Measurements from ENCODE around the gene GDPD5.

GDPD5 gene

DNA sequence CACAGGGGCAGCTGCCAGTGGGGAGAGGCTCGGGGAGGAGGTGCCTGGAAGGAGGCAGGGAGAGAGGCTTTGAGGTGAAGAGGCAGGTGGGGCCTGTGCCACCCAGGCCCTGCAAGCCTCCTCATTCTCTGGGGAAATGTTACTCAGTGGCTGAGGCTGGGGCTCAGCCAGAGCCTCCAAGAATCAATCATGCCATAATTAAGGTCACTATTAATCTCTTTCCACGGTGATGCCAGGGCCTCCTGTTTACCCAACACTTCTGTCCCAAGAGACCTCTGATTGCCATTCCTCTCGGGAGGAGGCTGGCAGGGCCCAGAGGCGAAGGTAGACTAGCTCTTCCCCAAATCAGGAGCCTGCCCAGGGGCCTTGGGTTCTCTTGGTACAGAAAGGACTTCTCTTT, 38.4 kb downstream of the GDPD5 start:
- no peak for DNase-seq

DNA sequence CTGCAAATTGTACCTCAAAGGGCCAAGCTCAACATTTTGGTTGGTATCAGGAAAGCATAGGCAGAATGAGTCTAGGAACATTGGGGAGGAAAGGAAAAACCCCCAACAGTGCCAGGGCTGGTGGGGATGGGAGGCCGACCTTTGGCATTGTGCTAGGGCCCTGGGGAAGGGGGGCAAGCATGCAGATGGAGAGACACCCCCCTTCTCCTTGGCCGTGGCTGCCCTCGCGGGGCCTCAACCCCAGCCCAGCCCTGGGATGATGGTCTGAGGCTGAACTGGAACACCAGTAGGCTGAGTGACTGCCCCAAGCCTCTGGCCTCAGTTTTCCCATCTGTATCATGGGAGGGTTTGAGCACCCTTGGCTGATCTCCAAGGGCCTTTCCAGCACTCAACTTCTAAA, 40.0 kb downstream of the GDPD5 start:
- no peak for DNase-seq

DNA sequence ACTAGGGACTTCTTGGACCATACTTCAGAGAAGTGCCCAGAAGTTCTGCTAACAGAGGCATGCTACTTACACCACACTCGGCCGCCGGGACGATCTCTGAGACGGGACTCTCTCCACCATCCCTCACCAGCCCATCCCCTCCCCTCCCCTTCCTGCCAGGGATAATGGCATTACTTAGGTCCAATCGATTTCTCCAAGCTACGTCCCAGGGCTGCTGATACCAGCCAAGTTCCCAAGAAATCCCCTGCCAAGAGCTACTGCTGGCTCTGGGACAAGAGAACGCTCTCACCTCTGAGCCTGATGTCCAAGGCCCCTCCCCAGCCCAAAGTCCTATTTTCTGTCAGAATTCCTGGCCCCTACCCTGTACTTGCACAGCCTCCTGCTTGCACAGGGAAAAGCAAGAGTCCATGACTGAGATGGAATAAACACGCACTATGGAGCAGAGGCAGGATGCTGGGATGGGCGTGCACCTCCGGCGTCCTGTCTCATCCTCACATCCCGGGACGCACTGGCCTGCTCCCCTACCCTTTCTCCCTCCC, 42.7 kb downstream of the GDPD5 start:
- no peak for DNase-seq

DNA sequence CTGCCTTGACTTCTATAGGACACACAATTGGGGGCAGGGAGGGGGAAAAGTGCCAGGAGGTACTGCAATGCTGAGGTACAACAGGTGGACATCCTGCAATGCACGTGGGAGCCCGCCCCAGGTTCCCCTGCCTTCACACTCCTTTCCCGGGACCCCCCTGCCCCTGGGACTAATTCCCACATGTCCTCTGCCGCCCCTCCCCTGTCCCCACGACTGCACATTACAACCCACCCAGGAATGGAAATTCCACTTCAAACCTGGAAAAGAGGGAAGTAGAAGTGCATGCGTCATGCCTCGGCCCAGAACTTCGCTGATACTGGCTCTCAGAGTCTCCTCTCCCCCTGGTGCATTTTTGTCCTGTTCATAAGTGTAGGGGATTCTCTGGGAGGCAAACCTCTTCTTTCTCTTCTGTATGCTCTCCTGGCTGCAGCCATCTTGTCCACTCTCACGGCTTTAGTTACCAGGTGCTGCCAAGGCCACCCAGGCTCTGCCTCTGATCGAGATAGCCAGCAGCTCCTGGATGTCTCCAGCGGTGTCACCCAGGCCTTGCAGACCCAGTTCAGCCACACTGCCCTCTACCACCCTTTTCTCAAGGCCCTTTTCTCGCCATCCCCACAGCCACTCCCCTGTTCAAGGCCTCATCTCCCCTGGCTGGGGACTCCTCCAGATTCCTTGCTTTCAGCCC, 43.7 kb downstream of the GDPD5 start:
- DNase-seq: no peak

DNA sequence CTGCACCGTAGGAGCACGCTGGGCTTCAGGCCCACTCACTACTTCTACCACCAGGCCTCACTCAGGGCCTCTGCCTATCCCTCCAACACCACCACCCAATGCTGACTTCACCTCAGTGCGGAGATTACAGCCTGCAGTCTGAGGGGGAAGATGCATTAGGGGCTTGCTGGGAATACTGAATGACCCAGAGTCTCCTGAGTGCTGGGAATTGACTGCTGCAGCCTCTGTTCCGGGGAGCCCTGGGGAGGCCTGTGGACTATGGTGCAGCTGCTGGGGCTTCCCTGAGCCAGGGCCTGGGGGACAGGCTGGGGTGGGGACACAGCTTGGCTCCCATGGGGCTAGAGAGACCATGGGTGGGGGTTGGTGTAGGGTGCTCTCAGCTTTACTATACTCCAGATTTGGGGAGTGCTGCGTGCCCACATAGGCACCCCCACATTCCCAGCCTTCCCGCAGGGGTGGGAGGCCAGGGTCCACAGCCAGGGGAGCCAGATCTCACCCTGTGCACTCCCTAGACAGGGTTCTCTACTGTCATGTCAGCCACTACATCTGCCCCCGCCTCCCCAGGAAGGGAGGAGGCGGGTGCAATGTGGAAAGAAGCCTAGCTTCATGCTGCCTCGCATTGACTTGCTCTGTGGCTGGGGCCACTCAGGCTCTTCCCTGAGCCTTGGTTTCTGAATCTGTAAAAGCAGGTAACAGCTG, 44.4 kb downstream of the GDPD5 start:
- no peak for DNase-seq

DNA sequence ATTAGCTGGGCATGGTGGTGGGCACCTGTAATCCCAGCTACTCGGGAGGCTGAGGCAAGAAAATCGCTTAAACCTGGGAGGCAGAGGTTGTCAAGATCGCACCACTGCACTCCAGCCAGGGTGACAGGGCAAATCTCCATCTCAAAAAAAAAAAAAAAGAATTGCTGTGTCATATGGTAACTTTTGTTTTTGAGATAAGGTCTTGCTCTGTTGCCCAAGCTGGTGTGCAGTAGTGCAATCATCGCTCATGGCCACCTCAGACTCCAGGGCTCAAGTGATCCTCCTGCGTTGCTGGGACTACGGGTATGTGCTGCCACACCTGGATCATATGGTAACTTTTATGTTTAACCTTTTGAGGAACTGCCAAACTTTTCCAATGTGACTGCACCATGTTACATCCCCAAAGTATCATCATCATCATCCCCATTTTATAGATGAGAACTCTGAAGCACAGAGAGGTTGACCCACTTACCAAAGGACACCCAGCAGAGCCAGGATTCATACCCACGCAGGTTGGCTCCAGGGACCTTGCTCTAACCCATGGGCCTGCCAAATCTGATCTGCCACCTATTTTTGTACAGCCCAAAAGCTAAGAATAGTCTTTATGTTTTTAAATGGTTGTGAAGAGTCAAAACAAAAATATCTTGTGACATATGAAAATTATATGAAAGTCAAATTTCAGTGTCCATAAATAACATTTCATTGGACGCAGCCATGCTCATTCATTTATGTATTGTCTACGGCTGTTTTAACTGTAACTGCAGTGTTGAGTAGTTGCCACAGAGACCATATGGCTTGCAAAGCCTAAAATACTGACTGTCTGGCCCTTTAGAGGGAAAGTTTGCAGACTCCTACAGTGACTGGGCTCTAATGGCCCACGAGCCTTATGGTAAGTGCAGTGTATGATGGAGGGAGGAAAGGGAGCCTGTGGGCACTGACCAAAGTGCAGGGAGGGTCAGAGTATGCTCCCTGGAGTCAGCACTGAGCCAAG, 45.3 kb downstream of the GDPD5 start:
- DNase-seq: no peak

DNA sequence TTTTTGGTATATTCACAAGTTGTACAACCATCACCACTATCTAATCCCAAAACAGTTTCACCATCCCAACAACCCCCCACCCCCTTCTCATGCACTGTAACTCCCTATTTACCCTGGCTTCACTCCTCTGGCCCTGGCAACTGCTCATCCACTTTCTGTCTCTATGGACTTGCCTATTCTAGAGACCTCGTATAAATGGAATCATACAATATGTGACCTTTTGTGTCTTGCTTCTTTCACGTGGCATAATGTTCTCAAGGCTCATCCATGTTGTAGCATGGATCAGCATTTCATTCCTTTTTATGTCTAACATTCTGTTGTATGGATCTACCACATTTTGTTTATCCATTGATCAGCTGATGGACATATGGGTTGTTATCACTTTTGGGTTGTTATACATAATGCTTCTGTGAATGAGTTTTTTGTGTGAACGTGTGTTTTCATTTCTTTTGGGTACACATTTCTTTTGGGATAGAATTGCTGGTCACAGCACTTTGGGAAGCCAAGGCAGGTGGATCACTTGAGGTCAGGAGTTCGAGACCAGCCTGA, 46.1 kb downstream of the GDPD5 start:
- DNase-seq: no peak

DNA sequence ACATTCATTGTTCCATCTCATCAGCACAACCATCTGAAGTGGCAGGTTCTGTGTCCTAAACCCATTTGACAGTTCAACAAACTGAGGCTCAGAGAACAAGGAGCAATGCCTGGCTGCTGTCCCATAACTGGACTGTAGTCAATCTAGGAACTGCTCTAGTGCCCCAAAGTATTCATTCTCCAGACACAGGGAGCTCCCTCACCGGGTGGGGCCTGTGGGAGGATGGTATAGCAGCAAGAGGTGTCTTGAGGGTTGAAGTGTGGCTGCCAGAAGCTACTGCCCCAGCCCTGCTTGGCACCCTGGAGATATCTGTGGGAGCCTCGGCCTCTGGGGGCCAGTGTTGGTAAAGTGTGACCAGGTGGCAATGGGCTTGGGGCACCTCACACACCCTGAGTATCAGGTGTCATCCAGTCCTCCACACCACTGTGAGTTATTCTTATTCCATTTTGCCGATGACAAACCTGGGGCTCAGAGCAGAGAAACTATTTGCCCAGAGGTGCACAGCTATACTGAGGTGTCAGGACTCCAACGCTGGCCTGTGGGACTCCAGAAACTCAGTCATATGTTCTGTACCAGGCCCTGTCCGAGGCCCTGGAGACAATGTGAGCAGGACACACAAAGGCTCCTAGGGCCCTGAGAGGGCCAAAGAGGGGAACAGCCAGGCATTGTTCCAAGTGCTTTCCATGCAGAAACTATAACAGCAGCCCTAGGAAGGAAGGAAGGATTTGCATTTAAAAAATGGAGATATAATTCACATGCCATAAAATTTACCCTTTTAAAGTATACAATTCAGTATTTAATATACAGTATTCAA, 46.8 kb downstream of the GDPD5 start:
- DNase-seq: no peak

DNA sequence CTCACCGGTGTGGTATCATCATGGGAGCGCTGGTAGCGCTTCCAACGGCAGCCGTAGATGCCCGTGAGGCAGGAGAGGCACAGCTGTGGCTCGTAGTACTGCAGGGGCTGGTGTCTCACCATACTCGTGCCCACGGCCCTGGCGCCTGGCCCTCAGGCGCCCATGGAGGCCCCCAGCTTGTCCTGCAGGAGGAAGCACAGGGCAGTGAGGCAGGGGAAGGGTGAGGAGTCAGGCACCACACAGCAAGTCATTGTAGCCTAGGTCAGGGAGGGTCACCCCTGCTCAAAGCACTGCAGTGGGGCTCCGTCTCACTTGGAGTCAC, 48.2 kb downstream of the GDPD5 start:
- no peak for DNase-seq

DNA sequence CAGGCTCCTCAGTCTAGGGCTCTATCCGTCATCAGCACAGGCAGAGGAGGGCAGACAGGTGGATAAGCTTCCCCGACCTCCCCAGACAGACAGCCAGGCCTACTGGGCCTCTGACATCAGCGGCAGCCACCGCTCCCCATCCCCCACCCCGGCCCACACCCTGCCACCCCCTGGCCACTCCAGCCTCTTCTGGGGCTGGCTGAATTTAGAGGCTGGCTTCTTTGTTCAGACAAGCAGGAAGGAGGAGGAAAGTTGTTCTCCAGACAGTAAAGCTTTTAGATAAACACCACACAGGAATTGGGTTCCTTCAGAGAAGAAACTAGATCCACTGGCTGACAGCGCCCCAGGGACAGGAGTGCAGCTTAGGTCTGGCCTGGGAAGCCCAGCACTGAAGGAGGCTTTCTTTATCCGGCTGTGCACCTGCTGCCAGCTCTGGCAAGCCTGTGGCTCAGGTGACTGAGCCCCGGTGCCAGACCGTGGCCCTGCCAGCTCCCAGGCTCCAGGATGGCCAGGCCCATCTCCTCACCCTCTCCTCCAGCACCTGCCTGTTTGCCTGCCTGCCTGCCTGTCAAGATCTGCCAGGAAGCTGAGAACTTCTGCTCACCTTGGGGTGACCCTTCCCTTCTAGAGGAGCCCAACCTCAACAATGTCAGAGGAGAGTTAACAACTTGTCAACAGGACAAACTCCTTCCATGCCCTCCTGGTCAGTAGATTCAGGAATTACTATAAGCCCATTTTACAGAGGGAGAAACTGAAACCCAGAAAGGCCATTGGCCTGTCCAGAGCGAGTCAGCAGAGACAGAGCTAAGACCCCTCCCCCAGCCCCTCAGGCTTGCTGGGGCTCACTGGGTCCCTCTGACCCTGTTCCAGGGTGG, 48.8 kb downstream of the GDPD5 start:
- DNase-seq: no peak

DNA sequence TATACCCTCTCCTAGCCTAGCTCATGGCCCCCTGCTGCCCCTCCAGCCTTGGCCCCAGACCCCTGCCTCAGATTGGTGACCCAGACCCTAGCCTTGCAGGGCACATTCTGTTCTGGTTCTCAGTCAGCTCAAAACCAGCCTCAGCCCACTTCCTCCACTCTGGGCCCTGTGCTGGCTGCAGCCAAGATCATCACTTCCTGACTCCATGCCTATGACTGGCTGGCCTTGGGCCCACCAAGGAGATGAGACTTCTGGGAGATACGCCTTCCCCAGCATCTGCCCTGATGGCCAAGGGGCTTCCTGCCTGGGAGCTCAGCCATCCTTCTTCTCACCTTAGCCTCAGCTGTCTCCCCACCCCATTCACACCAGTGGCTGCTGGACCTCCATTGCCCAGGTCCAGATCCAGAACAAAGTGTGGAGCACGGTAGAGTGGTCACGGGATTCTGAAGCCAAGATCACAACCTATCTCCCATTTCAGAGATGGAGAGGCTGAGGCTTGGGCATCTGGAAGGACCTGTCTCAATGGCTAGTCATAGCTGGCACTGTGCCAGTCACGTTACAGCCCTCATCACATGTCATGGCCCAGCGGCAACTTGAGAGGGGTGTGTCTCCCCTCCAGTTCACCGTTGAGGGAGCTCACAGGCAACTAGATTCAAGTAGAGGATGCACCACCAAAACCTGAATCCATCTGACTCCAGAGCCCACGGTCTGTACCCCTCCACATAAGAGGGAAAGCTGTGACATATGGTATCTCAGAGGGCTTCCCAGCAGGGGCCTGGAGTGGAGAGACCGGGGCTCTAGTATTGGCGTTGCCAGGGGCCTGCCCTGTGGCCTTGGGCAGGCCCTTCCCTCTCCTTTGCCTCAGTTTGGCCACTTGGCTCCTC, 49.7 kb downstream of the GDPD5 start:
- DNase-seq: peak; percentile 6

DNA sequence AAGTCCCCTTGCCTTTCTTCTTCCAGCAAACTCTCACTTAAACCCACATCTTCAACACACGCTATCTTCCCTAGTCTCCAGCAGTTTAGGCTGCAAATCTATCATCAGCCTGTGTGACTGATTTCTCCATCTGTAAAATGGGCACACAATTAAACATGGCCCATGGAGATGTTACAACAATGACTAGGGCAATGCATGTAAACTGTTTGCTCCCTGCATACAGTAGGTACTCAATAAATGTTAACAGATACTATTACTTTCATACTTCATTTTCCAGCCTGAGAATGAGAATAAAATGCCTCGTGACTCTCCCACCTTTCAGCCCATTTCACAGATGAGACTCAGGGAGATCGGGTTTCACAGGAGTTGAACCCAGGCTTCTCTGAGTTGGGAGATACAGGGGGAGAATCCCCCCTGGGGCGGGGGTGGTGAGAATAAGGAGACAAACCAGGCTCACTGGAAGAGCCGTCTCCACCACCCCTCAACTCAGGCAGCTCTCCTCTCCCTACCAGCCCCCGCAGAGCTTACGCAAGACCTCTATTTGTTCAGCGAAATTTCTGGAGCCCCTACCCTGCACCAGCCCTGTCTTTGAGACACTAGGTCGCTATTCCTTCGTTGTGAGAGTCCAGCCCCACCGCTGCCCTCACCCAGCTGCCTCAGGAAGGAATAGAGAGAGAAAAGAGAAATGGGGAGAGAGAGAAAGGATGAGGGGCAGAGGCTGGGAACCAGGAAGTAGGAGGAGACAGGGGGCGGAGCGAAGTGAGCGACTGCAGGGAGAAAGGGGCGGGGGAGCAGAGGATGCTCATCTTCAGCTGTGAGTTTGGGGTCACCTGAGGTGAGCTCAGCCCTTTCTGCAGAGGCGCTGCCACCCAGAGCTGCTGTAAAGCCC, 50.6 kb downstream of the GDPD5 start:
- peak; percentile 60 for DNase-seq

DNA sequence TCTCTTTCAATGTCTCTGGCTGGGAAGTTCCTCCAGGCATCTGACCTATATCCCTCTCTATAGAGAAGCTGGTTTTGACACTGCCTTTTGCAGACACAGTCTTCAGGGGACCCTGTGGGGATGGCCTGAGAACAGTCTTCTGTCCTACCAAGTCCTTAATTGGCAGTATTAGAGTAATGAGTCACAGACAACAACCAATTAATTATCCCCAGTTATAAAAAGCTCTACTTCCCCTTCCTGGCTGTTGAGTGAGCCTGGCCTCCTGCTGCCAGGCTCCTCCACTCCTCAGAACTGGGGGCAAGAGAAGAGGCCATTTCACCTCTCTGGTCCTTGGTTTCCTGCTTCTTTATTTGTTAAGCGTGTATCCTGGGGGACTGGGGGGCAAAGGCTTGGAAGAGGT, 51.5 kb downstream of the GDPD5 start:
- DNase-seq: no peak

DNA sequence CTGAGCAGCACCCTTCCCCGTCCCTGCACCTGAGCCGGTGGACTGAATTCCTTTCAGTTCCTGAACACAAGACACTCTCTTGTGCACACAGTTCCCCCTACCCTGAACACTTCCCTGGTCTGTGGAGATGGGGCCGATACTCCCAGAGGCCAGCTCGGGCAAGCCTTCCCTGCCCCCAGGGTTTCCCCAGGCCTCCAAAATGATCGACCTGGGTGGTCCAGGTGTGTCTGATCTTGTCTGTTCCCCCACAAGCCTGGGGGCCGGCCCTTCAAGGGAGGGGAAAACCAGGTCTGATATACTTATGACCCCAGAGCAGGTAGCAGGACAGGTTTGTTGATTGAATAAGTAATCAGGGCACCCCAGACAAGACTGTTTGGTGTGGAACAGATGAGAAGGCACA, 52.1 kb downstream of the GDPD5 start:
- DNase-seq: no peak

DNA sequence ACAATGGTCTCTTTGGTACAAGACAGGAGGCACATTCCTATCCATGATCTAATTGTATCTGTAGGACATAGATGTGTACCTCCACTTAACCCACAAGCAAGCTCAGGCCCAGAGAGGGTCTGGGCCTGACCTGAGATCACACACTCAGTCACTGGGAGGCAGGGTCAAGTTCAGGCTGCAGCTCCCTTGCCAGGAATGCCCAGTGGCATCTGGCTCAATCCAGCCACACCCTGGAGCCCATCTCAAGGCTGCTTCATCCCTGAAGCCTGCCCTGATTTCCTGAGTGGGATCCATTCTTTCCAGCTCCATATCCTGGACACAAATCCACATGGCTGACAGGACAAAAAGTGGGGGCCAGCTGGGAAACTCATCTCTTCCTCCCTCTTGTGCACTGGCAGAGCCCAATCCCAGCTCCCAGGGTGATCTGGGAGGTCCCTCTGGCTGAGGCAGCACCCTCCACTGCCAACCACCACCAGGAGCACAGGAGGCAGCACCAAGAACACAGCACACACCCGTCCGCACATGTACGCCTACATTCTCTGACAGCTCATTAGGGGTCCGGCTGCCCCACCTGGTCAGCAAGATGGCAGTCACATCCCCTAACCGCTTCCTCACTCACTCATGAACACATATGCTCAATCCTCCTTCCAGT, 53.5 kb downstream of the GDPD5 start:
- DNase-seq: no peak

DNA sequence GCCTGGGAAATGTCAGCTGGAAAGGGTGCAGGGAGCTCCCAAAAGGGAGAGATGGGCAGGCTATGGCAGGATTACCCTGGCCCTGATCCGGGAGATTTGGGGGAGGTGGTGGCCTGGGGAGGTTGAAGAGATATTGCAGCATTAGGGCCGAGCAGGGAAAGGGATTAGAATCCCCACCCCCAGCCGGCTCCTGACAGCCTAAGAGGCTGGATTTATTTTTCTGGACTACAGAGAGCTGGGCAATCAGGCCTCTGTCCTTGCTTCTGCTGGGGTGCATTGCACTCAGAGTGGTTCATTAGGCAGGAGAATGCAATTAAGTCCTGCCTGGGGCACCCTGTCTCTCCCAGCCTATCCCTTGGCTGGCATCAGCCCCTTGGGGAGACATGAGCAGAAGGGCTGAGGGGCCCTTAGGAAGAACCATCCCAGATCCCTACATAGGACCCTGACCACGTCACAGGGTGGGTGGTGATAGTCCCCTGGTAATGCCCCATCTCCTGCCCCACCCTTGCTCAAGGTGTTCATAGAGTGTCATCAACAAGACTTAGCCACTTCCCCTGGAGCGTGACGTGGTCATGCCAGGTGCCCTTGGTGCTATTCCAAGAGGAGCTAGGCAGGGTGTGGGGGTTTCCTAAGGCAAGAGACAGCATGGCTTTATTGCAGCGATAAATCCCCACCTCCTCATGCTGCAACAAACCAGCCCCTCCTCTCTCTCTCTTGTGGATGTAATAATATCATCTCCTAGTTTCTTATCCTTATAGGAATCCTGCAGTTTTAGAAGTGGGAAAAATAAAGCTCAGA, 54.4 kb downstream of the GDPD5 start:
- no peak for DNase-seq

DNA sequence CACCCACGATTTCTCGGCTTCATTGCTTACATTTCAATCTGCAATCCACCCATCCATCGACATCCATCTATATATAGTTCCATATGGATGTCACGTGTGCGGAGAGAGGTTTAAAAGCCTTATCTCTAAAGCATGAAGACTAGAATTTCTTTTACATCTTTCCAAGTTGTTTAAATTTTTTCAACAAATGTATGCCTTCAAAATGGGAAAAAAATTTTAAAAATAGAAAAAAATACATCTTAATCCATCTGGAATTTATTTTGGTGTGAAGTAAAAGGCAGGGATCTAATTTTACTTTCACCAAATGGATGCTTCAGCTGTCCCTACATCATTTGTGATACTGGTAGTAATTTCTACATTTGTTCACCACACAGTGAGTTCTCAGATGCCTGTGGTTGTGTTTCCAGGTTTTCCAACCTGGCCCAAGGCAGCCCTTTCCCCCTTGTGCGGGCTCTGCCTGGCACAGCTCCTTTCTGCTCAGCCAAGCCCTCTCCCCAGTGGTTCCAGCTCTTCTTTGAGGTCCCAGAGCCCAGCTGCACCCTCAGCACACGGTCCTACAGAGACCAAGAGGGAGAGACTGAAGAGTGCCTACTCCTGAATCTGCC, 55.2 kb downstream of the GDPD5 start:
- no peak for DNase-seq
